ENCODE data around the gene IL1RAPL2. TPM values are rescaled to one million over a fixed set of nuclear protein-coding genes. Genes with fewer than 3 reads are reported as not detected.

IL1RAPL2 gene
- polyA plus RNA-seq, 1 experiment = not detected

DNA sequence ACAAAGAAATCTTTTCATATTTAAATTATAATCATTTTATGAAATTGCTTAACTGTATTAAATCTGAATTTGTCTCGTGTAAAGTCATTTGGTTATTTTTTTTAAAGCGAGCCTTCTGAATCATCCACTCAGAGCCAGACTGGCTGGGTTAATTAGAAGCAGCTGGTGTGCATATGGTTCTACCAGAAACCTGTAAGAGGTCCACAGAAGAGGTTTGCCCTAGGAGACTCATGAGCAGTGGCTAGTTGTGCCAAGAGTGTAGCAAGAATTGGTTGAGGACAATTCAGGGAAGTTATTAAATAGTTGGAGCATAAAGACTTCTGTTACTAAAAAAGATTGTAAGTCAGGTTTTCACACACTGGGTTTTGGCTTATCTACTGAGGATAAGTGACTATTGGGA is 267.4 kb downstream of the IL1RAPL2 start:
- Histone ChIP-seq H3K4me3 (ENCODE audit: low read depth, low read length) (no peak overlapping the region), H3K27me3 (ENCODE audit: control insufficient read depth, insufficient read depth, low read length) (no peaks in the 10 kb centered on the region), H3K36me3 (ENCODE audit: control insufficient read depth, insufficient read depth, low read length) (no peaks in the 10 kb centered on the region)
- ChIA-PET POLR2A (no interaction called here), CTCF (no interaction called here)
- no peak for DNase-seq (ENCODE audit: low read depth)
- TF ChIP-seq, protein P1, sequence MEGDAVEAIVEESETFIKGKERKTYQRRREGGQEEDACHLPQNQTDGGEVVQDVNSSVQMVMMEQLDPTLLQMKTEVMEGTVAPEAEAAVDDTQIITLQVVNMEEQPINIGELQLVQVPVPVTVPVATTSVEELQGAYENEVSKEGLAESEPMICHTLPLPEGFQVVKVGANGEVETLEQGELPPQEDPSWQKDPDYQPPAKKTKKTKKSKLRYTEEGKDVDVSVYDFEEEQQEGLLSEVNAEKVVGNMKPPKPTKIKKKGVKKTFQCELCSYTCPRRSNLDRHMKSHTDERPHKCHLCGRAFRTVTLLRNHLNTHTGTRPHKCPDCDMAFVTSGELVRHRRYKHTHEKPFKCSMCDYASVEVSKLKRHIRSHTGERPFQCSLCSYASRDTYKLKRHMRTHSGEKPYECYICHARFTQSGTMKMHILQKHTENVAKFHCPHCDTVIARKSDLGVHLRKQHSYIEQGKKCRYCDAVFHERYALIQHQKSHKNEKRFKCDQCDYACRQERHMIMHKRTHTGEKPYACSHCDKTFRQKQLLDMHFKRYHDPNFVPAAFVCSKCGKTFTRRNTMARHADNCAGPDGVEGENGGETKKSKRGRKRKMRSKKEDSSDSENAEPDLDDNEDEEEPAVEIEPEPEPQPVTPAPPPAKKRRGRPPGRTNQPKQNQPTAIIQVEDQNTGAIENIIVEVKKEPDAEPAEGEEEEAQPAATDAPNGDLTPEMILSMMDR (IDR thresholded peaks at IDR 0.05; ENCODE audit: insufficient read depth, low read depth, low read length) = no peak

DNA sequence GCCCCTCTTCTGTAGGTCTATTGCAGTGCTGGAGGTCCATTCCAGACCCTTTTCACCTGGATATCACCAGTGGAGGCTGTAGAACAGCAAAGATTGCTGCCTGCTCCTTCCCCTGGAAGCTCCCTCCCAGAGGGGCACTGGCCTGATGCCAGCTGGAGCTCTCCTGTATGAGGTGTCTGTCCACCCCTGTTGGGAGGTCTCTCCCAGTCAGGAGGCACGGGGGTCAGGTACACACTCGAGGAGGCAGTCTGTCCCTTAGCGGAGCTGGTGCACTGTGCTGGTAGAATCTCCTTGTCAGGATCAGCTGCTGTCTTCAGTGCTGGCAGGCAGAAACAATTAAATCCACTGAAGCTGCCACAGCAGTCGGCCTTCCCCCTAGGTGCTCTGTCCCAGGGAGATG is 276.6 kb downstream of the IL1RAPL2 start:
- no peak overlapping the region for H3K4me3 ChIP-seq (ENCODE audit: low read depth, low read length)
- H3K36me3 ChIP-seq (ENCODE audit: control insufficient read depth, insufficient read depth, low read length) = no peaks in the 10 kb centered on the region
- CTCF ChIA-PET = no interaction called here
- POLR2A ChIA-PET = no interaction called here
- DNase-seq (ENCODE audit: low read depth) = no peak
- H3K27me3 ChIP-seq (ENCODE audit: control insufficient read depth, insufficient read depth, low read length) = no peaks in the 10 kb centered on the region
- TF ChIP-seq, protein P1 (IDR thresholded peaks at IDR 0.05; ENCODE audit: insufficient read depth, low read depth, low read length) = no peak

DNA sequence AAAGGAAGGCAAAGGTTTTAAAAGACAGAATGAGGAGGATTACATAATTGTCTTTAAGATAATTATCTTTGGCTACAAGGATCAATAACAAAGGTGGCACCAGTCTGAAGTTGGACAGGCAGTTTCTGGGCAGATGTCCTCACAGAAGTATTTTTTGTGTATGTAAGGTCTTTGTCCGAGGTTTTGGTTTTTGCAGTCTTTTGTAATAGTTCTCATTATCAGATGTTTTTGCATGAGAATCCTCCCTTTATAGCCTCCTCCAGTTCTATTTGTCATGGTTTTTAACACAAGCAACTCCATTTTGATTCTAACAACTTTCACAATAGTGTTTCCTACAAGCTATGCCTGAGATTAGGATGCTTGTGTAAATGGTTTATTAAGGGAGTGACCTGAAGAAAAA is 286.2 kb downstream of the IL1RAPL2 start:
- no peaks in the 10 kb centered on the region for H3K36me3 ChIP-seq (ENCODE audit: control insufficient read depth, insufficient read depth, low read length)
- ChIA-PET POLR2A (no interaction called here), CTCF (no interaction called here)
- no peak overlapping the region for H3K4me3 ChIP-seq (ENCODE audit: low read depth, low read length)
- TF ChIP-seq, protein P1 (IDR thresholded peaks at IDR 0.05; ENCODE audit: insufficient read depth, low read depth, low read length) = no peak
- H3K27me3 ChIP-seq (ENCODE audit: control insufficient read depth, insufficient read depth, low read length) = no peaks in the 10 kb centered on the region
- DNase-seq (ENCODE audit: low read depth) = no peak

DNA sequence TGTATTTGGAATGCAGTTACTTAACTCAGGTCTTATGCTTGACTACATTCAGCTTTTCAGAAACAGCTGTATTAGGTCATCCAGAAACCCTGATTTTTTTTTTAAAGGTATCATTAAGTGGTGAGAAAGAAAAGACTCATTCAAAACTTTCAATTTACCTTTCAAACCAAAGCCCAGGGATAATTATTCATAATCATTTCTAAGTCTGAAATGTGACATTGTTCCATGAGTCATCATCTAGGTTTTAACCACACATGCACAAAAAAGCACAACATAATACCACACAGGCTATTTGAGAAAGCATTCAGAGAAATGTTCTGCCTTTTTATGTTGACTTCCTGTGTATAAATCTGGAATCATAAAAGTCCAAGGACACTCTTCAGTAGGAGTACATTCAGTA is 288.2 kb downstream of the IL1RAPL2 start:
- CTCF ChIA-PET = no interaction called here
- peak; percentile 5 for DNase-seq (ENCODE audit: low read depth)
- no peaks in the 10 kb centered on the region for H3K36me3 ChIP-seq (ENCODE audit: control insufficient read depth, insufficient read depth, low read length)
- no peak overlapping the region for H3K4me3 ChIP-seq (ENCODE audit: low read depth, low read length)
- POLR2A ChIA-PET = interaction anchor here (0.6 kb wide), 1 partner anchor 59 kb away, joined by 5 read pairs; no protein-coding TSS in a partner anchor
- no peaks in the 10 kb centered on the region for H3K27me3 ChIP-seq (ENCODE audit: control insufficient read depth, insufficient read depth, low read length)
- TF ChIP-seq, protein P1 (IDR thresholded peaks at IDR 0.05; ENCODE audit: insufficient read depth, low read depth, low read length) = no peak

DNA sequence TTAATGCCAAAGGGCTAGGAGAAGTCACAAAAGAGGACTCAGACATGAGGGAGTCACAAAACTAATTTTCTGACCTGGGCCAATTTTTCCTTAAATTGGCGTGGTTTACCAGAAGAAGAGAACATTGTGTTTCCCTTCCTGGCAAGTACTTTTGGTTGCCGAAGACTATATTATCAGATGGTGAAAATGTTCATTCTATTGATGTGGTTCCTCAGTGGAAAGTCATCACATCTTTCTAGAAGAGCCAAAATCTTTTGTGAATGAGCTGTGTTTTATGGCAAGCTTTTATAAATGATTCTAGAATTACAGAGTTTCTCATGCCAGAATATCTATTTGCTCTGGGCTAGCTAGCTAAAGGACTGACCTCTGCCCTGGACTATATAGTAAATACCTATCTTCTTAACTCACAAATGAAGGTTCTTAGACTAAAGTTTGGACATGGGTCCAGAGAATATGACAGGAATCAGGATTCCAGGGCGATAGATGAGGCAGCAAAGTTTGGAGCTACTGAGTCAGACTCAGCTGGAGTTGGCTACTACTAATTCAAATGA is 288.9 kb downstream of the IL1RAPL2 start:
- no peaks in the 10 kb centered on the region for H3K36me3 ChIP-seq (ENCODE audit: control insufficient read depth, insufficient read depth, low read length)
- TF ChIP-seq, protein P1 (IDR thresholded peaks at IDR 0.05; ENCODE audit: insufficient read depth, low read depth, low read length) = no peak
- H3K27me3 ChIP-seq (ENCODE audit: control insufficient read depth, insufficient read depth, low read length) = no peaks in the 10 kb centered on the region
- ChIA-PET POLR2A (no interaction called here), CTCF (no interaction called here)
- no peak for DNase-seq (ENCODE audit: low read depth)
- no peak overlapping the region for H3K4me3 ChIP-seq (ENCODE audit: low read depth, low read length)

All from BJ (cell line).